Choroid plexus epithelial cell (primary cell): Measurements from ENCODE around the gene FBXL12.

Experiments
- DNase-seq: peaks from one replicate; pipeline ENCODE4 v3.0.0-alpha.2; 2010; ENCODE audit warnings: low read depth
- H3K4me3 ChIP-seq: 2 replicates; pipeline ENCODE4 v1.5.1; 2011; ENCODE audit warnings: low read depth, mild to moderate bottlenecking, control low read depth, low read length, moderate library complexity
- CTCF ChIP-seq: conservative IDR thresholded peaks from 2 replicates; pipeline ENCODE4 v1.5.1; 2011; ENCODE audit warnings: low read depth, mild to moderate bottlenecking, control low read depth, inconsistent platforms, low read length, moderate library complexity

The FBXL12 gene

GRCh38 chr19:9836021-9836420 is 17.1 kb upstream of the FBXL12 start:
- TF ChIP-seq CTCF: no peak
- peak; percentile 60 for DNase-seq
- peak overlapping the region; percentile 75 for H3K4me3 ChIP-seq

GRCh38 chr19:9835507-9835949 is 16.6 kb upstream of the FBXL12 start:
- TF ChIP-seq CTCF: no peak
- H3K4me3 ChIP-seq: peak overlapping the region; percentile 75
- DNase-seq: no peak

GRCh38 chr19:9834726-9835506 is 16.0 kb upstream of the FBXL12 start, which contains the start of gene PIN1:
Gene PIN1 (plus strand): TSS chr19:9835318. CDS start chr19:9835345, 27 bp downstream.
- TF ChIP-seq CTCF: no peak
- peak within 1 kb of the TSS; percentile 84 for H3K4me3 ChIP-seq
- peak; percentile 99 for DNase-seq

GRCh38 chr19:9834307-9834725 is 15.4 kb upstream of the FBXL12 start:
- DNase-seq: no peak
- H3K4me3 ChIP-seq: peak overlapping the region; percentile 84
- TF ChIP-seq CTCF: no peak

- peak overlapping the region; percentile 97 for H3K4me3 ChIP-seq
- no peak for DNase-seq
- TF ChIP-seq CTCF: no peak
Observed at GRCh38 chr19:9828551-9829063, 9.7 kb upstream of the FBXL12 start.

GRCh38 chr19:9827289-9828238 is 8.7 kb upstream of the FBXL12 start, which contains the start of gene UBL5:
Gene UBL5 (plus strand): TSS chr19:9827918. CDS start chr19:9828338, 420 bp downstream.
- peak within 1 kb of the TSS; percentile 97 for H3K4me3 ChIP-seq
- DNase-seq: peak; percentile 83
- no peak for TF ChIP-seq CTCF
